K562 treated with DMSO at 1 percent for 4 hours (cell line): Measurements from ENCODE around the gene HNRNPF. TPM values are rescaled to one million over a fixed set of nuclear protein-coding genes. Genes with fewer than 3 reads are reported as not detected.

ENCODE experiments used
- total RNA-seq: library from RNA; unstranded; fragments of 300-600 nt; gene quantifications from 2 replicates; pipeline ENCODE4 v1.2.3, GENCODE V29; 2022; ENCODE audit not compliant: insufficient read depth

Gene HNRNPF
- total RNA-seq: 294 and 319 TPM in 2 replicates

GRCh38 chr10:43408710-43409384, at the start of gene HNRNPF:
HNRNPF (minus strand) TSS chr10:43409186; CDS start chr10:43387884, 21,302 bp downstream.

GRCh38 chr10:43436291-43437140, 27.5 kb upstream of the HNRNPF start, which contains the start of gene ZNF487:
ZNF487 (plus strand) TSS chr10:43437111; CDS start chr10:43475814, 38,703 bp downstream.

GRCh38 chr10:43371418-43371817, 37.6 kb downstream of the HNRNPF start, which contains the start of gene FXYD4:
FXYD4 (plus strand) TSS chr10:43371636; CDS start chr10:43373747, 2,111 bp downstream.

Other genes with a start within 250 kb of the HNRNPF start
- gene RASGEF1A, start 142.1 kb downstream of the HNRNPF start, total RNA-seq: 1.7 and 2.7 TPM in 2 replicates
- not detected in 2 replicates for gene FXYD4, start 37.5 kb downstream of the HNRNPF start, total RNA-seq
- 3.1 and 7.2 TPM in 2 replicates for gene ZNF487, start 27.9 kb upstream of the HNRNPF start, total RNA-seq
- 0.99 and 2.1 TPM in 2 replicates for gene ZNF239, start 165.4 kb upstream of the HNRNPF start, total RNA-seq
- gene ZNF485, start 197.3 kb upstream of the HNRNPF start, total RNA-seq: 0.81 and 1.7 TPM in 2 replicates
- 13.2 and 16.0 TPM in 2 replicates for gene ZNF32, start 239.7 kb upstream of the HNRNPF start, total RNA-seq